Endothelial cell of umbilical vein (primary cell): ENCODE results near the gene MBNL2. TPM values are rescaled to one million over a fixed set of nuclear protein-coding genes. Genes with fewer than 3 reads are reported as not detected.

Experiments
- BruUV-seq: library from RNA; stranded (reverse); fragments of 400-500 nt; replicated peaks from 2 replicates; lab custom pipeline; 2021; lab: Mats Ljungman, UMichigan
- CTCF ChIA-PET: fragments of 300-600, 350-600 bp; sonication (Branson Sonifier 250); formaldehyde crosslinking; loops from one replicate; lab custom pipeline; 2021; ENCODE audit warnings: antibody characterized with exemption, inconsistent platforms; lab: Charles Lee
- POLR2A ChIA-PET: fragments of 300-600, 350-600 bp; sonication (Branson Sonifier 250); formaldehyde crosslinking; loops from one replicate; lab custom pipeline; 2021; ENCODE audit warnings: antibody characterized with exemption, inconsistent platforms; lab: Charles Lee
- DNase-seq: peaks from one replicate; pipeline ENCODE4 v3.0.0-alpha.2; 2011; ENCODE audit warnings: low read depth, low spot score
- FAIRE-seq: peaks from 2 replicates; lab custom pipeline; 2011; peaks lifted over from hg19 to GRCh38; lab: Jason Lieb, UNC
- H2AFZ ChIP-seq: 2 replicates; pipeline ENCODE4 v1.6.0; 2012; ENCODE audit warnings: low read depth, low read length, control low read depth, inconsistent platforms
- H3K27ac ChIP-seq: 2 replicates; pipeline ENCODE4 v1.5.1; 2011; ENCODE audit warnings: low read depth, mild to moderate bottlenecking, control low read depth, low read length, moderate library complexity; ENCODE audit not compliant: insufficient read depth
- H3K27me3 ChIP-seq, 2 experiments: 2 replicates each; pipeline versions ENCODE4 v1.6.0 to v1.6.1; 2011; ENCODE audit warnings: low read length in 2 of 2, mixed read lengths in 1 of 2; ENCODE audit not compliant: control insufficient read depth in 2 of 2, insufficient read depth in 2 of 2
- H3K36me3 ChIP-seq, 2 experiments: 2 replicates in 1 of 2; 3 replicates in 1 of 2; pipeline ENCODE4 v1.5.1; 2011; ENCODE audit warnings: low read length in 2 of 2, mild to moderate bottlenecking in 1 of 2, moderate library complexity in 1 of 2; ENCODE audit not compliant: control insufficient read depth in 2 of 2, insufficient read depth in 2 of 2; ENCODE audit errors: extremely low read depth in 1 of 2
- H3K4me1 ChIP-seq: 3 replicates; pipeline ENCODE4 v1.5.1; 2011; ENCODE audit warnings: mild to moderate bottlenecking, low read length; ENCODE audit not compliant: control insufficient read depth, insufficient read depth; ENCODE audit errors: extremely low read depth
- H3K4me2 ChIP-seq: 2 replicates; pipeline ENCODE4 v1.6.1; 2011; ENCODE audit warnings: low read length, control low read depth, mixed read lengths; ENCODE audit not compliant: insufficient read depth
- H3K4me3 ChIP-seq, 3 experiments: fragments of 200-600 bp in 1 of 3; sonication (generic), shearing (Covaris generic) in 1 of 3; replicated peaks in 1 of 3; 2 replicates each; pipeline ENCODE4 v1.5.1; 2011 to 2016; ENCODE audit warnings: control low read depth in 3 of 3, low read length in 3 of 3, mild to moderate bottlenecking in 2 of 3, inconsistent platforms in 1 of 3, low read depth in 1 of 3, moderate library complexity in 1 of 3; ENCODE audit not compliant: insufficient read depth in 1 of 3
- H3K79me2 ChIP-seq: 2 replicates; pipeline ENCODE4 v1.6.0; 2012; ENCODE audit warnings: low read length, inconsistent platforms; ENCODE audit not compliant: control insufficient read depth, insufficient read depth
- H3K9ac ChIP-seq: replicated peaks from 2 replicates; pipeline ENCODE3; 2011; ENCODE audit warnings: low read length, control low read depth; ENCODE audit not compliant: insufficient read depth; ENCODE audit errors: extremely low read depth
- H3K9me1 ChIP-seq: replicated peaks from 3 replicates; pipeline ENCODE4 v1.6.0; 2011; ENCODE audit warnings: mild to moderate bottlenecking, low read length; ENCODE audit not compliant: control insufficient read depth, insufficient read depth; ENCODE audit errors: extremely low read depth
- H3K9me3 ChIP-seq: replicated peaks from 2 replicates; pipeline ENCODE4 v1.5.1; 2012; ENCODE audit warnings: low read length, inconsistent platforms; ENCODE audit not compliant: control insufficient read depth, insufficient read depth
- H4K20me1 ChIP-seq: replicated peaks from 2 replicates; pipeline ENCODE3; 2011; ENCODE audit warnings: mild to moderate bottlenecking, low read length; ENCODE audit not compliant: control insufficient read depth, insufficient read depth; ENCODE audit errors: extremely low read depth
- EZH2 ChIP-seq: IDR thresholded peaks from 2 replicates; pipeline ENCODE4 v1.6.1; 2012; ENCODE audit warnings: borderline replicate concordance, low read depth, mild to moderate bottlenecking, moderate library complexity, low read length, inconsistent platforms; ENCODE audit not compliant: severe bottlenecking
- FOS ChIP-seq: IDR thresholded peaks from 2 replicates; pipeline ENCODE4 v1.6.1; 2011; ENCODE audit warnings: mild to moderate bottlenecking, low read length, moderate library complexity, borderline replicate concordance; ENCODE audit not compliant: insufficient read depth
- GATA2 ChIP-seq: IDR thresholded peaks from 2 replicates; pipeline ENCODE4 v1.7.0; 2011; ENCODE audit warnings: low read depth, mild to moderate bottlenecking, moderate library complexity, mixed read lengths, low read length; ENCODE audit not compliant: insufficient read length, insufficient read depth
- JUN ChIP-seq: IDR thresholded peaks from 2 replicates; pipeline ENCODE4 v1.6.1; 2011; ENCODE audit warnings: borderline replicate concordance, low read depth; ENCODE audit not compliant: insufficient read length, insufficient read depth
- MYC ChIP-seq: IDR thresholded peaks from one replicate; pipeline ENCODE4 v1.6.1; 2011; ENCODE audit warnings: mild to moderate bottlenecking, low read depth, low read length
- POLR2A ChIP-seq: IDR thresholded peaks from 2 replicates; pipeline ENCODE4 v1.6.1; 2012; ENCODE audit warnings: low read depth, mild to moderate bottlenecking, control low read depth, low read length
- POLR2AphosphoS5 ChIP-seq: IDR thresholded peaks from 2 replicates; pipeline ENCODE4 v1.6.1; 2012; ENCODE audit warnings: low read depth, mild to moderate bottlenecking, control low read depth, low read length, moderate library complexity; ENCODE audit not compliant: insufficient read depth
- dilution Hi-C: fragments of 300-500 bp; cut with MboI; formaldehyde crosslinking; loops from one replicate; pipeline ENCODE4 v1.15.0; 2019; ENCODE audit warnings: low sequenced_read_pairs; ENCODE audit not compliant: extremely low pct_ligation_motif_present
- intact Hi-C: fragments of 100-400 bp; cut with micrococcal nuclease; formaldehyde crosslinking; loops from one replicate; pipeline ENCODE4 v1.10.0; 2022
- polyA plus RNA-seq, 4 experiments: library from polyadenylated mRNA; depleted of rRNA in 3 of 4; stranded (reverse) in 3 of 4; unstranded in 1 of 4; fragments of >200 nt; gene quantifications; 2 replicates each; pipeline versions ENCODE4 v1.2.1 to v1.2.3, GENCODE V29; 2011 to 2012; ENCODE audit warnings: missing spikeins in 1 of 4
- total RNA-seq: library from RNA; stranded (reverse); gene quantifications from 2 replicates; pipeline ENCODE4 v1.2.3, GENCODE V29; 2021
- TF ChIP-seq, protein P1 (sequence below): IDR thresholded peaks from 2 replicates; pipeline ENCODE4 v1.6.1; 2011; ENCODE audit not compliant: insufficient read depth, insufficient read length
- TF ChIP-seq, protein P2 (sequence below), 2 donors: IDR thresholded peaks; 1 replicate in 1 of 2; 2 replicates in 1 of 2; pipeline ENCODE4 v1.5.1; 2011; ENCODE audit warnings: low read length in 2 of 2, mild to moderate bottlenecking in 2 of 2, moderate library complexity in 2 of 2, control low read depth in 1 of 2, inconsistent platforms in 1 of 2, low read depth in 1 of 2; ENCODE audit not compliant: insufficient read depth in 1 of 2; ENCODE audit errors: extremely low read depth in 1 of 2

Gene MBNL2
- total and polyA plus RNA-seq, 2 donors (not counting 3 experiments of a cell fraction or from before 2014, with no cell fraction given) = 32.9 to 76.5 TPM

DNA sequence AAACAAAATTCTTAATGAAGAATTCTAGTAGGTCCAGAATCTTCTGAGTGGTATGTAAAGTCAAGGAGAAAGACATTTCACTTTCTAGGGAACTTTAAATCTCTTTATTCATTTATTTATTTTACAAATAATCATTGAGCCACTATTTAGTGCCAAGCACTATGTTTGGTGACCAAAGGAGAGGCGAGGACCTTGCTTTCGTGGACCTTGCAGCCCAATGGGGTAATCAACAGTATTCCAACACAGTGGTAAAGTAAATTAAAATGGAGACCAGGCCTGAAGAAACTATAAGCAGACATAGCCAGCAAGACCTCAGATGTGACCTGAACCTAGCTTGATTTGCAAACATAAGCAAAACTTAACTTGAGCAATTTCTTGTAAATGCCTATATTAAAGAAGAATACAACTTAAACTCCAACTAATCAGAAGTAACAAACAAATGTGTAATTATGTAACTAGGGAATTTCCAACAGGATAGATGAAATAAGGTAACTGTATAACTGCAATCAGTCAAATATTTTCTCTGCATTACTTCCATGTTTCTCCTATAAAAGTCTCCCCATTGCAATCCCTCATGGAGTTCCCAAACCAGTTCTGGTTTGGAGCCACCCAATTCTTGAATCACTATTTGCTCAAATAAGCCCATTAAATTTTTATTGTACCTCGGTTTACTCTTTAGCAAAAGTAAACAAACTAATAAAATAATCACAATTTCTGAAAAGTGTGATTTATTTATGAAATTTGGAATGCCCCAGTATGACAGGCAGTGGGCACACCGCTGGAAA, 67.6 kb downstream of the MBNL2 start:
- dilution Hi-C loops (no loop called here), intact Hi-C loops (no loop called here)
- Histone ChIP-seq H3K9ac (no peak overlapping the region), H3K9me1 (no peaks in the 10 kb centered on the region), H3K4me1 (peaks cover 15% of the 10 kb centered on the region), H2AFZ (no peak overlapping the region), H3K4me3 (no peak overlapping the region), H3K27ac (no peak overlapping the region), H3K9me3 (no peaks in the 10 kb centered on the region), H4K20me1 (peaks cover 3% of the 10 kb centered on the region), H3K27me3 (no peaks in the 10 kb centered on the region), H3K79me2 (peaks cover 54% of the 10 kb centered on the region), H3K36me3 (no peaks in the 10 kb centered on the region), H3K4me2 (no peak overlapping the region)
- FAIRE-seq (no peak), DNase-seq (no peak)
- TF ChIP-seq, protein P1, sequence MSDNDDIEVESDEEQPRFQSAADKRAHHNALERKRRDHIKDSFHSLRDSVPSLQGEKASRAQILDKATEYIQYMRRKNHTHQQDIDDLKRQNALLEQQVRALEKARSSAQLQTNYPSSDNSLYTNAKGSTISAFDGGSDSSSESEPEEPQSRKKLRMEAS = no peak
- TF ChIP-seq POLR2AphosphoS5 (no peak), JUN (no peak), GATA2 (no peak), POLR2A (no peak), MYC (no peak), FOS (no peak), EZH2 (no peak)
- TF ChIP-seq, protein P2, sequence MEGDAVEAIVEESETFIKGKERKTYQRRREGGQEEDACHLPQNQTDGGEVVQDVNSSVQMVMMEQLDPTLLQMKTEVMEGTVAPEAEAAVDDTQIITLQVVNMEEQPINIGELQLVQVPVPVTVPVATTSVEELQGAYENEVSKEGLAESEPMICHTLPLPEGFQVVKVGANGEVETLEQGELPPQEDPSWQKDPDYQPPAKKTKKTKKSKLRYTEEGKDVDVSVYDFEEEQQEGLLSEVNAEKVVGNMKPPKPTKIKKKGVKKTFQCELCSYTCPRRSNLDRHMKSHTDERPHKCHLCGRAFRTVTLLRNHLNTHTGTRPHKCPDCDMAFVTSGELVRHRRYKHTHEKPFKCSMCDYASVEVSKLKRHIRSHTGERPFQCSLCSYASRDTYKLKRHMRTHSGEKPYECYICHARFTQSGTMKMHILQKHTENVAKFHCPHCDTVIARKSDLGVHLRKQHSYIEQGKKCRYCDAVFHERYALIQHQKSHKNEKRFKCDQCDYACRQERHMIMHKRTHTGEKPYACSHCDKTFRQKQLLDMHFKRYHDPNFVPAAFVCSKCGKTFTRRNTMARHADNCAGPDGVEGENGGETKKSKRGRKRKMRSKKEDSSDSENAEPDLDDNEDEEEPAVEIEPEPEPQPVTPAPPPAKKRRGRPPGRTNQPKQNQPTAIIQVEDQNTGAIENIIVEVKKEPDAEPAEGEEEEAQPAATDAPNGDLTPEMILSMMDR (IDR thresholded peaks at IDR 0.05; ENCODE audit: extremely low read depth in 1 of 2, insufficient read depth in 1 of 2, low read depth in 1 of 2, low read length in 2 of 2) = no peak
- ChIA-PET POLR2A (no interaction called here), CTCF (interaction anchor here (1.0 kb wide), 1 partner anchor 13 kb away, joined by 3 read pairs; no protein-coding TSS in a partner anchor)
- BruUV-seq = no TSS peak
